Measurements from ENCODE around the gene TET3.

- TF ChIP-seq CTCF (IDR thresholded peaks at IDR 0.05; ENCODE audit: poor library complexity, severe bottlenecking) (no peak), EP300 (conservative IDR thresholded peaks at IDR 0.05; ENCODE audit: poor library complexity, severe bottlenecking) (no peak), TAF1 (IDR thresholded peaks at IDR 0.05; ENCODE audit: low read depth) (no peak), MXI1 (conservative IDR thresholded peaks at IDR 0.05; ENCODE audit: poor library complexity, severe bottlenecking) (no peak), POLR2AphosphoS5 (IDR thresholded peaks at IDR 0.05) (no peak)
These were observed 3.4 kb upstream of the TET3 start for GRCh38 chr2:73981081-73982001.
